ENCODE measurements around the gene MAVS.

MAVS gene

DNA sequence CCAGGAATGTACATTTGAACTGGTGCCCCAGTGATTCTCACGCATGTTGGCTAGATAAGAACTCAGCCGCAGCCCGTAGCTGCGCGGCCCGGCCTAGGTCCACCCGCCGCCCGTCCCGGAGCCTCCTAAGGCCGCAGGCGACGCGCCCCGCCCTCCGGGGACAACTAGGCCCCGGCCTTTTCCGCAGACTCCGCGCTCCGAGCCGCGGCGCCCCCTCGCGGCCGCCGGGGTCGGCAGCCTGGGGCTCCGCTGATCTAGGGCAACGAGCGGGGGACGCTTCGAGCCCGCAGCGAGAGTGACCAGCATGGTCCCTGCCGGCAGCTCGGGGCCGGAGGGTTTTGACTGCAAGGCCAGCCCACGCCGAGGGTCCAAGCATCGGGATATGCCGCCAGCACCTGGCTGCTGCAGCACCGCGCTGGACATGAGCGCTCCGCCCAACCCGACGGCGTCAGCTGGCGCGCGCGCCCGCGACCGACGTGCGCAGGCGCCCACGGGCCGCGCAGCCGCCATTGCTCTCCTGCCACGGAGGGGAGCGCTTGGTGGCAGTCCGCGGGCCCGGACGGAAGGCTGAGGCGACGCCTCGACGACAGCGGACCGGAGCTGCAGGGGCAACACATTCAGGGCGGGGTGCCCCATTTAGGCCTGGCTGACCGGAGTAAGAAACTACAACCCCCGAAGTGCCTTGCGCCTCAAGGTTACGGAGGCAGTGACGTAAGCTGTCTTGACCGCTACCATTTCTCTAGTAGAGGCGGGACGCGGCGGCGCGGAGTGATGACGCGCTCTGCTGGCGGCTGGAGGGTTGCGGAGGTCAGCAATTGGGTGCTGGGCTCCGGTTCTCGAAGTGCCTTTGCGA lies 26.4 kb upstream of the MAVS start, which contains the start of gene AP5S1:
Gene AP5S1 (plus strand): TSS at position 500 of the 853 bp plus-strand sequence. CDS start 1,571 bp downstream, outside the sequence.
- in situ Hi-C loops (cut with MboI; ENCODE audit: low pct_unique_long_range_greater_than_20kb, low sequenced_read_pairs, unreplicated experiment): no loop called here
- DNase-seq (ENCODE audit: low spot score): peak; percentile 93
- peak; percentile 96 for TF ChIP-seq CTCF (IDR thresholded peaks at IDR 0.05; ENCODE audit: extremely low read depth, insufficient read depth, missing control alignments)

DNA sequence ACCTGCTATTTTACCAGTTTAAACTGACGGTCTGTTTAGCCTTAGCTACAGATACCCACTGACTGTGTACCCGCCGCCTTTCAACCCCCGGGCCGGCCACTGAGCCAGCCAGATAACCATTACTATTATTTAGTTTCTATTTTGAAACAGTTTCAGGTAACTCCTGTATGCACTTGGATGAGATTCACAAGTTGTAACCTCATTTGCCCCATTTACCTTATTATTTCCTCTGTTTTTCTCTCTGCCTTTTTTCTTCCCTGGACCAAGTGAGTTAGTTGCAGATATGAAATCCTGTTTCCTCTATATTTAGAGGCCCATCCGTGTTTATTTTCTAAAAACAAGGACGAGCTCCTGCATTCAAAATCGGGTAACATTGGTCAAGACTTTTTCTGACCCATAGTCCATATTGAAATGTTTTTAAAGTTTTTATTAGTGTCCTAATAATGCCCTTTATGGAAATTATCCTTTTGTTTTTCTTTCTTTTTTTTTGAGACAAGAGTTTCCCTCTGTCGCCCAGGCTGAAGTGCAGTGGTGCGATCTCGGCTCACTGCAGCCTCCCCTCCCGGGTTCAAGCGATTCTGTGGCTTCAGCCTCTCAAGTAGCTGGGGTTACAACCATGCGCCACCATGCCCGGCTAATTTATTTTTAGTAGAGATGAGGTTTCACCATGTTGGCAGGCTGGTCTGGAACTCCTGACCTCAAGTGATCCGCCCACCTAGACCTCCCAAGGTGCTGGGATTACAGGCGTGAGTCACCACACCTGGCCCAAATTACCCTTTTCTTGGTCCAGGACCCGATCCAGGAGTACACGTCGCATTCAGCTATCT lies 25.5 kb upstream of the MAVS start:
- DNase-seq (ENCODE audit: low spot score): no peak
- TF ChIP-seq CTCF (IDR thresholded peaks at IDR 0.05; ENCODE audit: extremely low read depth, insufficient read depth, missing control alignments): no peak
- in situ Hi-C loops (cut with MboI; ENCODE audit: low pct_unique_long_range_greater_than_20kb, low sequenced_read_pairs, unreplicated experiment): no loop called here

DNA sequence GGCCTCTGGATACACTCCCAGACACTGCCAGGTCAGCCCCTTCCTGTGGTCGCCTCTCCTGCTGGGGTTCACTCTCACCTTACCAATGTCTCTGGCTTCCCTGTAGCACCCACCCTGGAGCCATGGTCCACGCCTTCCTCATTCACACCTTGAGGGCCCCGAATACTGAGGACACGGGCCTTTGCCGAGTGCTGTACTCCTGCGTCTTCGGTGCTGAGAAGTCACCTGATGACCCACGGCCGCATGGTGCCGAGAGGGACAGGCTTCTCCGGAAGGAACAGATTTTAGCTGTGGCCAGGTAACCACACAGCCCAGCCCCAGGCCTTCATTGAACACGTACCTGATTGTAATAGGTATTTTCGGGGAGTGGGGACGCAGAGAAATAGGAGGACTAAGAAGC lies 24.6 kb upstream of the MAVS start:
- in situ Hi-C loops (cut with MboI; ENCODE audit: low pct_unique_long_range_greater_than_20kb, low sequenced_read_pairs, unreplicated experiment): no loop called here
- no peak for DNase-seq (ENCODE audit: low spot score)
- no peak for TF ChIP-seq CTCF (IDR thresholded peaks at IDR 0.05; ENCODE audit: extremely low read depth, insufficient read depth, missing control alignments)

DNA sequence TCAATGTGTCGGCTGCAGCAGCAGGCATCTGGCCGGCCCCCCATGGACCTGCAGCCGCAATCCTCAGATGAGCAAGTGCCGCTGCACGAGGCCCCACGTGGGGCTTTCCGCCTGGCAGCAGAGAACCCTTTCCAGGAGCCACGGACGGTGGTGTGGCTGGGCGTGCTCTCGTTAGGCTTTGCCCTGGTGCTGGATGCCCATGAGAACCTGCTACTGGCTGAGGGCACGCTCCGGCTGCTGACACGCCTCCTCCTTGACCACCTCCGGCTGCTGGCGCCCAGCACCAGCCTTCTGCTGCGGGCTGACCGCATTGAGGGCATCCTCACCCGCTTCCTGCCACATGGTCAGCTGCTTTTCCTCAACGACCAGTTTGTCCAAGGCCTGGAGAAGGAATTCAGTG lies 22.8 kb upstream of the MAVS start:
- DNase-seq (ENCODE audit: low spot score): no peak
- TF ChIP-seq CTCF (IDR thresholded peaks at IDR 0.05; ENCODE audit: extremely low read depth, insufficient read depth, missing control alignments): no peak
- in situ Hi-C loops (cut with MboI; ENCODE audit: low pct_unique_long_range_greater_than_20kb, low sequenced_read_pairs, unreplicated experiment): no loop called here

DNA sequence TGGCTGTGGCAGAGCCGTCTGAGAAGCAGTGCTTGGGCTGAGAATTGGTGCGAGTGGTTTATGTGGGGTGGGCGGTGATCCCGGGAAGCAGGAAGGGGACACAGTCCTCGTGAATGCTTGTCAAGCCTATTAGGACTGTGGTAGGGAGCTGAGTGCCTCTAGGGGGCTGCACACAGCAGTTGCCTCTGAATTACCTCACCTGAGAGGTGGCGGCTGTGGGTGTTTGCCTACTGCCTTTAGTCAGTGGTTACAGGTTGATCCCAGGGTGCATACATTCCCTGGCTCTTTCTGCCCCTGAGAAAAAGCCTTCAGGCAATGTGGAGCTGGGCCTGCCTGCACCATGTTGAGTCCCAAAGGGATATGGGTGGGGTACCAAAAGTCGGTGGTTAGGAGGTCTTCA lies 21.1 kb upstream of the MAVS start:
- no peak for DNase-seq (ENCODE audit: low spot score)
- in situ Hi-C loops (cut with MboI; ENCODE audit: low pct_unique_long_range_greater_than_20kb, low sequenced_read_pairs, unreplicated experiment): no loop called here

More for the DNA sequence above, 21.1 kb upstream of the MAVS start:
- peak; percentile 7 for TF ChIP-seq CTCF (IDR thresholded peaks at IDR 0.05; ENCODE audit: extremely low read depth, insufficient read depth, missing control alignments)

All from GM13977 (cell line).